Adipocyte (in vitro differentiated cells): ENCODE results near the gene KCNQ2.

Source experiments
- DNase-seq: peaks from one replicate; pipeline ENCODE4 v3.0.0-alpha.2; 2015; ENCODE audit warnings: low read depth
- H3K27me3 ChIP-seq: replicated peaks from 2 replicates; pipeline ENCODE4 v1.7.0; 2013; ENCODE audit warnings: mild to moderate bottlenecking, low read length, moderate library complexity; ENCODE audit not compliant: control insufficient read depth, insufficient read depth
- H3K36me3 ChIP-seq: 2 replicates; pipeline ENCODE4 v1.7.0; 2013; ENCODE audit warnings: low read length, mild to moderate bottlenecking, moderate library complexity; ENCODE audit not compliant: control insufficient read depth, insufficient read depth, severe bottlenecking
- H3K4me1 ChIP-seq: 2 replicates; pipeline ENCODE4 v1.7.0; 2013; ENCODE audit warnings: mild to moderate bottlenecking, low read length, moderate library complexity; ENCODE audit not compliant: control insufficient read depth, insufficient read depth
- H3K4me3 ChIP-seq: 2 replicates; pipeline ENCODE4 v1.7.0; 2013; ENCODE audit warnings: mild to moderate bottlenecking, low read length, moderate library complexity
- H3K9ac ChIP-seq: 2 replicates; pipeline ENCODE4 v1.7.0; 2013; ENCODE audit warnings: mild to moderate bottlenecking, low read length, moderate library complexity
- H3K9me3 ChIP-seq: 2 replicates; pipeline ENCODE4 v1.7.0; 2013; ENCODE audit warnings: mild to moderate bottlenecking, low read length, moderate library complexity; ENCODE audit not compliant: control insufficient read depth

KCNQ2 gene

GRCh38 chr20:63466250-63466825, 6.1 kb downstream of the KCNQ2 start:
- Histone ChIP-seq H3K9ac (no peak overlapping the region), H3K4me3 (no peak overlapping the region), H3K36me3 (no peaks in the 10 kb centered on the region), H3K4me1 (no peaks in the 10 kb centered on the region), H3K27me3 (peaks cover 74% of the 10 kb centered on the region), H3K9me3 (no peaks in the 10 kb centered on the region)
- no peak for DNase-seq

- Histone ChIP-seq H3K9me3 (no peaks in the 10 kb centered on the region), H3K27me3 (peaks cover 74% of the 10 kb centered on the region), H3K36me3 (no peaks in the 10 kb centered on the region), H3K9ac (no peak overlapping the region), H3K4me3 (no peak overlapping the region), H3K4me1 (no peaks in the 10 kb centered on the region)
- no peak for DNase-seq
Measured at GRCh38 chr20:63465380-63466249, 6.8 kb downstream of the KCNQ2 start.

DNA sequence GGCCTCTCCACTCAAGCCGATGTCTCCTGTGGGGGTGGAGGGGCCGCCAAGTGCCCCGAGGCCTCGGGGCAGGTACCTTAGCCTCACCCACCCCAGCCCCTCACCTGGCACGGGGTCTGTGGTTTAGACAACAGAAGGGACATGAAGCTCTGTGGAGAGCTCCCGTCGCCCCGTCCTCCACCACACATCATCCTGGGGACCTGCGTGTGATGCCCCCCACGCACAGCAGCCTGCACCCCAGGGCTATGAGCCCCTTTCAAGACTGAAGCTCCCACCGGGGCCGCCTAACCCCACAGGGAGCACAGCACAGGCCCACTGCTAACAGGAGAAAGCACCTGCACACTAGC, 8.2 kb downstream of the KCNQ2 start:
- Histone ChIP-seq H3K4me1 (no peaks in the 10 kb centered on the region), H3K27me3 (peaks cover 72% of the 10 kb centered on the region), H3K4me3 (no peak overlapping the region), H3K36me3 (no peaks in the 10 kb centered on the region), H3K9ac (no peak overlapping the region), H3K9me3 (no peaks in the 10 kb centered on the region)
- DNase-seq: no peak

DNA sequence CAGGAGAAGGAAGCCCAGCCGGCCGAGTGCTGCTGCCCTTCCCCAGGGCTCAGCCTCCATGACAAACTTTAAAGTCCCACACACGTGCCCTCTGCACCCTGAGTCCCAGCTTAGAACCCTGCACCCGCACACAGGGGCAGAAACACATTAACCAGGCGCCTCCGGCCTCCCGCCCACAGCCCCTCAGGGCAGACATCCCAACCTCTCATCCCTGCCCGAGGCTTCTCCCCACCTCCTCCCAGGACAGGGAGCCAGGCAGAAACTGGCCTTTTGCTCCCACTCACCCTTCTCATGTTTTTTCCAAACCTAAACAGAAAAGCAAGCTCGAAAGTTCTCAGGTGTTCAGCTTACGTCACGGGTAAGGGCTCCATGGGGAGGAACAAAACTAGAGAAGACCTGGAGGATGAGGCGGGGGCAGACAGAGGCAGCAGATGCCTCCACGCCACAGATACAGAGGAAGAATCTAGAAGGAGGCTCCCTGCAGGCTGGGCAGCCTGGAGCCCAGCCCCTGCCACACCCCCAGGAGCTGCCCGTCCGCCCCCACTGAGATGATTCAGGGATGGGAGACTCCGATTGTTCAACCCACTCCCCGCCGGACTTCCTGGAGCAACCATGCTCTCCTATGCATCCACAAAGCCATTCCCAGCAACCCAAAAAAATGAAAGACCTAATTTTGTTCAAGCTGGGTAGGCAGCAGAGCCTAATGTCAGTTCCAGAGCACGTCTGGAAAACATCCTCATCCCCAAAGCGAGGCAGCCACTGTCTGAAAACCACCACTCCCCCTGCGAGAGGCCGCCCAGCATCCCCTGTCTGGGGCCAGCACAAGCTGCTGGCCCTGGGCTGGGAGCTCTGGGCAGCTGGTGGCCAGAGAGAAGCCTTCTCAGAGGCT, 8.8 kb downstream of the KCNQ2 start:
- Histone ChIP-seq H3K4me1 (no peaks in the 10 kb centered on the region), H3K9ac (no peak overlapping the region), H3K4me3 (no peak overlapping the region), H3K36me3 (no peaks in the 10 kb centered on the region), H3K9me3 (no peaks in the 10 kb centered on the region), H3K27me3 (peaks cover 73% of the 10 kb centered on the region)
- DNase-seq: no peak

DNA sequence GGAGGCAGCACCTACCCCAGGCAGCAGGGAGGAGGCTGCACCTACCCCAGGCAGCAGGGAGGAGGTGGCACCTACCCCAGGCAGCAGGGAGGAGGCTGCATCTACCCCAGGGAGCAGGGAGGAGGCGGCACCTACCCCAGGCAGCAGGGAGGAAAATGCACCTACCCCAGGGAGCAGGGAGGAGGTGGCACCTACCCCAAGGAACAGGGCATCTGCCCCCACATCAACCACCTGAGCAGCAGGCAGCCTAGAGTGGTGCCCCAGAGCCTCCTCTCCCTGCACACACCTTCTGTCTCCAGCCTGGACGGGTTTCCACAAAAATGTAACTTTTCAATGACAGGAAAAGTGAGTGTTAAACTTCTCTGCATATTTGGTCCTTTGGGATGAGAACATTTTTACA, 10.2 kb downstream of the KCNQ2 start:
- no peak overlapping the region for H3K4me3 ChIP-seq
- no peak for DNase-seq
- H3K36me3 ChIP-seq: no peaks in the 10 kb centered on the region
- peaks cover 74% of the 10 kb centered on the region for H3K27me3 ChIP-seq
- H3K9ac ChIP-seq: no peak overlapping the region
- no peaks in the 10 kb centered on the region for H3K4me1 ChIP-seq
- H3K9me3 ChIP-seq: no peaks in the 10 kb centered on the region

GRCh38 chr20:63461104-63461763, 11.2 kb downstream of the KCNQ2 start:
- Histone ChIP-seq H3K9ac (no peak overlapping the region), H3K4me3 (no peak overlapping the region), H3K4me1 (no peaks in the 10 kb centered on the region), H3K36me3 (no peaks in the 10 kb centered on the region), H3K9me3 (no peaks in the 10 kb centered on the region), H3K27me3 (peaks cover 77% of the 10 kb centered on the region)
- peak; percentile 11 for DNase-seq

DNA sequence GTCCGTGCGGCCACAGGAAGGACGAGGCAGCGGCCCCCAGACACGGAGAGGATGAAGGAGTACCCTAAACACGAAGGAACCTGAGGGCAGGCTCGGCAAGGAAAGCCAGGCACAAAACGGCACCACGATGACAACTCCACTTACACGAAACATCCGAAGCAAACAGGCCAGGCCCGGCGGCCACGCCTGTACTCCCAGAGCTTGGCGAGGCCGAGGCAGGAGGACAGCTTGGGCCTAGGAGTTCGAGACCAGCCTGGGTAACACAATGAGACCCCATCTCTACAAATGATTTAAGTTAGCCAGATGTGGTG, 13.4 kb downstream of the KCNQ2 start:
- Histone ChIP-seq H3K4me1 (no peaks in the 10 kb centered on the region), H3K4me3 (no peak overlapping the region), H3K27me3 (peaks cover 73% of the 10 kb centered on the region), H3K9ac (no peak overlapping the region), H3K36me3 (no peaks in the 10 kb centered on the region), H3K9me3 (no peaks in the 10 kb centered on the region)
- DNase-seq: no peak

DNA sequence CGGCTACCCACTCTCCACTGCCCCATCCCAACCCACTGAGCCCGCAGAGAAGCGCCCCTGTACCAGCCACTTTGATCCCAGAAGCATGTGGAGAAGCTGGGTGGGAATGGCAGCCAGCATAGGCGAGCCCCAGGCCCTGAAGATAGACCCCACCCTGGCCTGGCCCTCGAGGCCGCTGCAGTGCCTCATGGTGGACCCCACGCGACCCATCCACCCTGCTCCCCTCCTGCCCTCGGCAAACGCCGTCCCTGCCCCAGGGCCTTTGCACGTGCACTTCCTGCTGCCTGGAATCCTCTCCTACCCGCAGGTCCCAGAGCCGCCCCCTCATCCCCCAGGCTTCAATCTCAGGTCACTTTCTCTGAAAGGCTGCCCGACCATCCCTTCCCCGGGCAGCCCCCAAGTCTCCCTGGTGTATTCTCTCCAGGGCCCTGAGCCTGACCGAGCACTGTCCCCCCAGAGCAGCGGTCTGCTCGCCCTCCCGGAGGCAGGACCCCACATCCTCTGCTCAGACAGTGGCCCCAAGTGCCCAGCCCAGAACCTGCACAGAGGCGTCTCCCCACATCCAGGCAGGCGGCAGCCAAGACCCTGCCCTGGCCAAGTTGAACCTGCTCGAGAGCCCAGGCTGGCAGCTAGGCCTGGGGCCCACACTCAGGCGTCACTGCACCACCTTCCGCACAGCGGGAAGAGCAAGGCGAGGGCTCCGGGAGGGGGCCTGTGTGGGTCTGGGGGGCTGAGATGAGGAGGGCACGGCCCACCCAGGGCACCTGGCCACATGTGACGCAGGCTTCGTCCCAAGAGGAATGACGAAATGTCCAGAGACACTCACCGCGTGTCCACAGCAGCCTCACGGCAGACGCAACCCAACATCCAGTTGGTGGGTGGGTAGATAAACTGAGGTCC, 14.0 kb downstream of the KCNQ2 start:
- Histone ChIP-seq H3K9ac (no peak overlapping the region), H3K4me3 (no peak overlapping the region), H3K27me3 (peaks cover 74% of the 10 kb centered on the region), H3K36me3 (no peaks in the 10 kb centered on the region), H3K9me3 (no peaks in the 10 kb centered on the region), H3K4me1 (no peaks in the 10 kb centered on the region)
- DNase-seq: no peak

GRCh38 chr20:63457737-63458136, 14.7 kb downstream of the KCNQ2 start:
- Histone ChIP-seq H3K36me3 (no peaks in the 10 kb centered on the region), H3K9ac (no peak overlapping the region), H3K4me1 (no peaks in the 10 kb centered on the region), H3K27me3 (peaks cover 71% of the 10 kb centered on the region), H3K4me3 (no peak overlapping the region), H3K9me3 (no peaks in the 10 kb centered on the region)
- no peak for DNase-seq

- H3K4me1 ChIP-seq: no peaks in the 10 kb centered on the region
- no peaks in the 10 kb centered on the region for H3K9me3 ChIP-seq
- DNase-seq: no peak
- H3K9ac ChIP-seq: no peak overlapping the region
- no peaks in the 10 kb centered on the region for H3K36me3 ChIP-seq
- H3K4me3 ChIP-seq: no peak overlapping the region
- H3K27me3 ChIP-seq: peaks cover 74% of the 10 kb centered on the region
Measured at GRCh38 chr20:63456429-63457284, 15.8 kb downstream of the KCNQ2 start.
